ENCODE results near the gene CDC16.

DNA sequence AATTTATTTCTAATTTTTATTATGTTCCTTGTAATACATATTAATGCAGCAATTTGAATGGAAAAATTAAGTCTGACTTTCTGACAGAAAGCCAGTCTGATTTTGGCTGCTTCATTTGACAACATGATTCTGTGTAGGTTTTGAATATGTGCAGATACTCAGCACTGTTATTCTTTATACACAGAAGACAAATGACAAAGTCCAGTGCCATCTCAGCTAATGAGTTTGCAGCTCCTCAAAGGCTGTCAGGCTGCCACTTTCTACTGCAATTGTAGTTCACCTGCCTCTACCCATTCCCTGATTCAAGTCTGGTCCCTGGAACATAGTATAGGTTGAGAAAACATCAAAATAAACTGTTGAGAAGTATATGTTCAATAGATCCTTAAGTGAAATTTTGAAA lies 76.7 kb downstream of the CDC16 start:
- TF ChIP-seq, protein P1, sequence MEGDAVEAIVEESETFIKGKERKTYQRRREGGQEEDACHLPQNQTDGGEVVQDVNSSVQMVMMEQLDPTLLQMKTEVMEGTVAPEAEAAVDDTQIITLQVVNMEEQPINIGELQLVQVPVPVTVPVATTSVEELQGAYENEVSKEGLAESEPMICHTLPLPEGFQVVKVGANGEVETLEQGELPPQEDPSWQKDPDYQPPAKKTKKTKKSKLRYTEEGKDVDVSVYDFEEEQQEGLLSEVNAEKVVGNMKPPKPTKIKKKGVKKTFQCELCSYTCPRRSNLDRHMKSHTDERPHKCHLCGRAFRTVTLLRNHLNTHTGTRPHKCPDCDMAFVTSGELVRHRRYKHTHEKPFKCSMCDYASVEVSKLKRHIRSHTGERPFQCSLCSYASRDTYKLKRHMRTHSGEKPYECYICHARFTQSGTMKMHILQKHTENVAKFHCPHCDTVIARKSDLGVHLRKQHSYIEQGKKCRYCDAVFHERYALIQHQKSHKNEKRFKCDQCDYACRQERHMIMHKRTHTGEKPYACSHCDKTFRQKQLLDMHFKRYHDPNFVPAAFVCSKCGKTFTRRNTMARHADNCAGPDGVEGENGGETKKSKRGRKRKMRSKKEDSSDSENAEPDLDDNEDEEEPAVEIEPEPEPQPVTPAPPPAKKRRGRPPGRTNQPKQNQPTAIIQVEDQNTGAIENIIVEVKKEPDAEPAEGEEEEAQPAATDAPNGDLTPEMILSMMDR (IDR thresholded peaks at IDR 0.05; ENCODE audit: low read length) = no peak
- no peak for TF ChIP-seq EZH2 (IDR thresholded peaks at IDR 0.05; ENCODE audit: borderline replicate concordance, low read length)
